SK-N-SH (cell line): ENCODE data around the gene PROSER2. TPM values are rescaled to one million over a fixed set of nuclear protein-coding genes. Genes with fewer than 3 reads are reported as not detected.

ENCODE experiments used
- CTCF ChIA-PET: fragments of 300-600, 350-600 bp; formaldehyde crosslinking; extraction: SDS; loops from one replicate; lab custom pipeline; 2021; lab: Yijun Ruan, JAX
- POLR2A ChIA-PET: fragments of 350-600 bp; sonication (Branson Sonifier 250); formaldehyde crosslinking; extraction: SDS; loops from one replicate; lab custom pipeline; 2020; ENCODE audit warnings: antibody characterized with exemption, inconsistent platforms; lab: Yijun Ruan, JAX
- DNase-seq: peaks from one replicate; pipeline ENCODE4 v3.0.0; 2012
- H2AFZ ChIP-seq: fragments of 200-600 bp; sonication (generic); 2 replicates; pipeline ENCODE4 v1.8.1; 2016; ENCODE audit warnings: antibody characterized with exemption, mild to moderate bottlenecking, low read depth
- H3F3A ChIP-seq: fragments of 200-600 bp; sonication (generic); replicated peaks from 2 replicates; pipeline ENCODE3; 2016; ENCODE audit warnings: antibody characterized with exemption, mild to moderate bottlenecking; ENCODE audit not compliant: insufficient read depth
- H3K27ac ChIP-seq, 2 experiments: fragments of 200-500 bp in 1 of 2; fragments of 200-600 bp in 1 of 2; sonication (Bioruptor generic) in 1 of 2; sonication (generic), shearing (Covaris generic) in 1 of 2; 2 replicates each; pipeline versions ENCODE4 v1.5.1 to v1.6.1; 2014 to 2016; ENCODE audit warnings: low read depth in 2 of 2, inconsistent platforms in 1 of 2, low read length in 1 of 2, mild to moderate bottlenecking in 1 of 2, mixed read lengths in 1 of 2
- H3K27me3 ChIP-seq: fragments of 200-600 bp; sonication (generic), shearing (Covaris generic); 2 replicates; pipeline ENCODE4 v1.6.1; 2016; ENCODE audit warnings: mixed run types; ENCODE audit not compliant: insufficient read depth
- H3K36me3 ChIP-seq, 2 experiments: fragments of 200-500 bp in 1 of 2; fragments of 200-600 bp in 1 of 2; sonication (Bioruptor generic) in 1 of 2; sonication (generic) in 1 of 2; replicated peaks in 1 of 2; 2 replicates each; pipeline versions ENCODE3 to v1.5.1; 2014 to 2016; ENCODE audit warnings: low read length in 1 of 2, mild to moderate bottlenecking in 1 of 2; ENCODE audit not compliant: insufficient read depth in 2 of 2, control insufficient read depth in 1 of 2
- H3K4me1 ChIP-seq, 2 experiments: fragments of 200-500 bp in 1 of 2; fragments of 200-600 bp in 1 of 2; sonication (Bioruptor generic) in 1 of 2; sonication (generic), shearing (Covaris generic) in 1 of 2; 2 replicates each; pipeline versions ENCODE4 v1.5.1 to v1.6.1; 2014 to 2016; ENCODE audit warnings: low read depth in 1 of 2, low read length in 1 of 2, mixed run types in 1 of 2; ENCODE audit not compliant: insufficient read depth in 2 of 2, control insufficient read depth in 1 of 2
- H3K4me2 ChIP-seq: fragments of 200-600 bp; sonication (generic), shearing (Covaris generic); 2 replicates; pipeline ENCODE4 v1.6.1; 2017; ENCODE audit warnings: mixed run types
- H3K4me3 ChIP-seq, 2 experiments: fragments of 200-500 bp in 1 of 2; fragments of 200-600 bp in 1 of 2; sonication (Bioruptor generic) in 1 of 2; sonication (generic), shearing (Covaris generic) in 1 of 2; 2 replicates each; pipeline versions ENCODE4 v1.5.1 to v1.8.1; 2014 to 2016; ENCODE audit warnings: low read depth in 2 of 2, inconsistent platforms in 1 of 2, low read length in 1 of 2, mild to moderate bottlenecking in 1 of 2, mixed read lengths in 1 of 2, moderate library complexity in 1 of 2
- H3K79me2 ChIP-seq: fragments of 200-600 bp; sonication (generic); 2 replicates; pipeline ENCODE4 v1.8.1; 2017; ENCODE audit warnings: mild to moderate bottlenecking; ENCODE audit not compliant: insufficient read depth
- H3K9ac ChIP-seq: fragments of 200-600 bp; sonication (generic); 2 replicates; pipeline ENCODE4 v1.6.1; 2017; ENCODE audit warnings: mixed run types
- H3K9me2 ChIP-seq: fragments of 200-600 bp; sonication (generic); 2 replicates; pipeline ENCODE4 v1.6.1; 2017; ENCODE audit warnings: mixed run types
- H3K9me3 ChIP-seq: fragments of 200-600 bp; sonication (generic); 2 replicates; pipeline ENCODE4 v1.6.1; 2017; ENCODE audit warnings: mixed run types, mild to moderate bottlenecking, moderate library complexity
- H4K20me1 ChIP-seq: fragments of 200-600 bp; sonication (generic); 2 replicates; pipeline ENCODE4 v1.6.1; 2017; ENCODE audit warnings: mild to moderate bottlenecking, mixed run types; ENCODE audit not compliant: insufficient read depth
- FOXJ3 ChIP-seq: sonication (generic); formaldehyde crosslinking; IDR thresholded peaks from 2 replicates; pipeline ENCODE4 v1.5.1; 2020; ENCODE audit warnings: mild to moderate bottlenecking, missing genetic modification reagents
- FOXM1 ChIP-seq: IDR thresholded peaks from 2 replicates; pipeline ENCODE4 v1.4.0; 2012; ENCODE audit warnings: low read depth, mild to moderate bottlenecking
- GABPA ChIP-seq: IDR thresholded peaks from 2 replicates; pipeline ENCODE4 v1.4.0; 2012; ENCODE audit warnings: low read depth, mild to moderate bottlenecking
- GATA2 ChIP-seq: sonication (generic); formaldehyde crosslinking; IDR thresholded peaks from 2 replicates; pipeline ENCODE4 v1.5.0; 2020; ENCODE audit warnings: mild to moderate bottlenecking, missing genetic modification reagents
- JUND ChIP-seq: IDR thresholded peaks from 2 replicates; pipeline ENCODE4 v1.4.0; 2012
- MAX ChIP-seq: IDR thresholded peaks from 2 replicates; pipeline ENCODE4 v1.4.0; 2012; ENCODE audit warnings: low read depth
- NRF1 ChIP-seq: IDR thresholded peaks from 2 replicates; pipeline ENCODE4 v1.6.1; 2012; ENCODE audit warnings: low read depth, mild to moderate bottlenecking, low read length
- POLR2AphosphoS5 ChIP-seq: IDR thresholded peaks from 2 replicates; pipeline ENCODE4 v1.6.1; 2012; ENCODE audit warnings: low read depth, low read length
- RCOR1 ChIP-seq: fragments of 150-350 bp; IDR thresholded peaks from 2 replicates; pipeline ENCODE4 v1.6.1; 2017; ENCODE audit warnings: antibody characterized with exemption, low read length
- REST ChIP-seq: IDR thresholded peaks from 2 replicates; pipeline ENCODE4 v1.6.1; 2012; ENCODE audit warnings: mild to moderate bottlenecking, low read depth, low read length, moderate library complexity
- SMC3 ChIP-seq: IDR thresholded peaks from 2 replicates; pipeline ENCODE4 v1.6.1; 2012; ENCODE audit warnings: low read depth, low read length, improper control_type of control experiment
- TAF1 ChIP-seq: IDR thresholded peaks from 2 replicates; pipeline ENCODE4 v1.6.1; 2012; ENCODE audit warnings: low read depth, mild to moderate bottlenecking, low read length, moderate library complexity, borderline replicate concordance
- TCF12 ChIP-seq: IDR thresholded peaks from 2 replicates; pipeline ENCODE4 v1.4.0; 2012
- TEAD4 ChIP-seq: IDR thresholded peaks from 2 replicates; pipeline ENCODE4 v1.4.0; 2012; ENCODE audit warnings: mild to moderate bottlenecking, borderline replicate concordance; ENCODE audit not compliant: insufficient read depth
- YY1 ChIP-seq: IDR thresholded peaks from 2 replicates; pipeline ENCODE4 v1.4.0; 2012; ENCODE audit warnings: low read depth, mild to moderate bottlenecking
- ZBTB33 ChIP-seq: IDR thresholded peaks from 2 replicates; pipeline ENCODE4 v1.4.0; 2012; ENCODE audit warnings: low read depth, borderline replicate concordance
- WGBS: methylation state at CpG from one replicate; pipeline ENCODE4 v1.1.6; 2017; ENCODE audit warnings: low lambda C conversion rate; 5-methylcytosine and 5-hydroxymethylcytosine counted together
- polyA plus RNA-seq, 3 experiments: library from polyadenylated mRNA; depleted of rRNA; stranded (reverse); fragments of >200 nt; gene quantifications; 2 replicates each; pipeline ENCODE4 v1.2.3, GENCODE V29; 2012

PROSER2 gene
- polyA plus RNA-seq, 1 of the 3 experiments (the other 2 are of a cell fraction) = 0.95 TPM

GRCh38 chr10:11845113-11845512 is 22.0 kb downstream of the PROSER2 start:
- ChIA-PET CTCF (interaction anchor here (0.9 to 1.2 kb wide), 2 partner anchors 25 to 141 kb away, joined by 3 to 5 read pairs; no protein-coding TSS in a partner anchor), POLR2A (no interaction called here)
- H3K9me2 ChIP-seq = no peaks in the 10 kb centered on the region
- H3K4me1 ChIP-seq = no peaks in the 10 kb centered on the region
- no peaks in the 10 kb centered on the region for H3K36me3 ChIP-seq
- TF ChIP-seq RCOR1 = no peak
- no peak for TF ChIP-seq TCF12
- TF ChIP-seq TEAD4 = no peak
- no peak for TF ChIP-seq TAF1
- no peak for TF ChIP-seq YY1
- TF ChIP-seq NRF1 = no peak
- no peak for TF ChIP-seq GABPA
- no peak for TF ChIP-seq FOXJ3 (CRISPR knock-in tag)
- no peak for TF ChIP-seq JUND
- no peak for TF ChIP-seq SMC3
- no peak for TF ChIP-seq POLR2AphosphoS5
- TF ChIP-seq REST = no peak
- TF ChIP-seq FOXM1 = no peak
- no peak for TF ChIP-seq MAX
- no peak for TF ChIP-seq GATA2 (CRISPR knock-in tag)
- no peak for TF ChIP-seq ZBTB33
- no peaks in the 10 kb centered on the region for H3F3A ChIP-seq
- no peak overlapping the region for H3K4me2 ChIP-seq
- no peak overlapping the region for H3K9ac ChIP-seq
- H3K27me3 ChIP-seq = no peaks in the 10 kb centered on the region
- H4K20me1 ChIP-seq = no peaks in the 10 kb centered on the region
- no peak overlapping the region for H3K27ac ChIP-seq
- H3K79me2 ChIP-seq = no peaks in the 10 kb centered on the region
- no peak overlapping the region for H3K4me3 ChIP-seq
- no peaks in the 10 kb centered on the region for H3K9me3 ChIP-seq
- WGBS = 86% methylated on average over 7 of the region's 7 CpGs
- H2AFZ ChIP-seq = no peak overlapping the region
- no peak for DNase-seq
